Heart left ventricle (tissue), 13 donors: Measurements from ENCODE around the gene GMEB1.
"Not testable (repeated sequence)": the region's sequence is repeated elsewhere in the genome, so short reads cannot be mapped to it uniquely, and the experiment has no call there.

Experiments used
- POLR2A ChIP-seq, 2 donors: fragments of 450-650 bp; IDR thresholded peaks; one replicate each; pipeline ENCODE4 v1.6.1; 2017; ENCODE audit warnings: antibody characterized with exemption in 2 of 2, mild to moderate bottlenecking in 2 of 2, moderate library complexity in 2 of 2
- TF ChIP-seq, protein P1 (sequence below), 12 donors: fragments of 200-600 bp; sonication (generic) in 4 of 12; IDR thresholded peaks; one replicate each; pipeline versions ENCODE4 v1.5.0 to v1.8.0; 2018 to 2022; ENCODE audit warnings: antibody characterized with exemption in 12 of 12, mild to moderate bottlenecking in 5 of 12
- donor health status: ischemic (EF 13 %, LVEDD 7.1; RV severe dilation, severe dysfunction).
- donor health status: DM: no; HTN: yes; CAD: no.
- donor health status: DM: no; HTN: no; CAD: no.
- donor health status: ischemic (EF 25% LVEDD 6.9; RV normal size, moderate dysfunction).
- donor health status: ischemic (EF 25% LVEDD 5.7; RV mildly dilated, moderate dysfunction).
- donor health status: ischemic (EF 35%, LVEDD 5.7; RV mildly dilated, moderate dysfunction).
- donor health status: nonischemic (EF 11% LVEDD 7.7; RV severe dilation, severe dysfunction).
- donor health status: DM: yes; HTN: yes; CAD: no.
- donor health status: PGD.
- donor health status: ischemic (EF 29% LVEDD 5.4; RV normal size, mild dysfunction).
- donor health status: nonischemic (EF 23%, LVEDD 6.1; RV moderate dilation, normal function).

DNA sequence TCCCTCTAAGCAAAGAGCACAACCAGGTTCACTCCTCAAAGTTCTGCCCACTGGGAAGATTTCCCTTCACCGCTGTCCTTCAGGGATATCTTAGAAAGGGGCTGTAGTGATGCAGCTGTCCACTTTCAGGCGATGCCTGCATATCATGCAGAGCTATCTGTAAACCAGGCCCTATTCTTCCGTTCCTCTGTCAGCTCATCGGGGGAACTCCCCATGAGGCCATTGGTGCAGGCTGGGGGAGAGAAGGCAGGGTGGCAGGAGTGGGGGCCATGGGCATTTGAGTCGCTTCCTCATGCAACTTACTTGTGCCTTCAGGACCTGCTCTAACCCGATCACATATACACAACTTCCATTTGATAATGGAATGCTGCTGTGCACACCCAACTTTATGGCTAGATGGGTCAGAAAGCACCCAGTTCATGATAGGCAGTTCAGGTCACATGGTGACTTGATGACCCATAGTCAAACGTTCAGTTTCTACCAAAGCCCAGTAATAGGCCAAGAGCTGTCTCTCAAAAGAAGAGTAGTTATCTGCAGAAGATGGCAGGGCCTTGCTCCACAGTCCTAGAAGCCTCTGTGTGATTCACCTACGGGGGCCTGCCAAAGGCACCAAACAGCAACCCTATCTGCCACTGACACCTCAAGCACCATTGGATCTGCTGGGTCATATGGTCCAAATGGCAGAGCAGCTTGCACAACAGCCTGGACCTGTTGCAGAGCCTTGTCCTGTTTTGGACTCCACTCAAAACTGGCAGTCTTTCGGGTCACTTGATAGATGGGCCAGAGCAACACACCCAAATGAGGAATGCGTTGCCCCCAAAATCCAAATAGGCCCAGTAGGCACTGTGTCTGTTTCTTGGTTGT, 12.9 kb upstream of the GMEB1 start:
- TF ChIP-seq POLR2A (IDR thresholded peaks at IDR 0.05) = not testable (repeated sequence)
- TF ChIP-seq, protein P1, sequence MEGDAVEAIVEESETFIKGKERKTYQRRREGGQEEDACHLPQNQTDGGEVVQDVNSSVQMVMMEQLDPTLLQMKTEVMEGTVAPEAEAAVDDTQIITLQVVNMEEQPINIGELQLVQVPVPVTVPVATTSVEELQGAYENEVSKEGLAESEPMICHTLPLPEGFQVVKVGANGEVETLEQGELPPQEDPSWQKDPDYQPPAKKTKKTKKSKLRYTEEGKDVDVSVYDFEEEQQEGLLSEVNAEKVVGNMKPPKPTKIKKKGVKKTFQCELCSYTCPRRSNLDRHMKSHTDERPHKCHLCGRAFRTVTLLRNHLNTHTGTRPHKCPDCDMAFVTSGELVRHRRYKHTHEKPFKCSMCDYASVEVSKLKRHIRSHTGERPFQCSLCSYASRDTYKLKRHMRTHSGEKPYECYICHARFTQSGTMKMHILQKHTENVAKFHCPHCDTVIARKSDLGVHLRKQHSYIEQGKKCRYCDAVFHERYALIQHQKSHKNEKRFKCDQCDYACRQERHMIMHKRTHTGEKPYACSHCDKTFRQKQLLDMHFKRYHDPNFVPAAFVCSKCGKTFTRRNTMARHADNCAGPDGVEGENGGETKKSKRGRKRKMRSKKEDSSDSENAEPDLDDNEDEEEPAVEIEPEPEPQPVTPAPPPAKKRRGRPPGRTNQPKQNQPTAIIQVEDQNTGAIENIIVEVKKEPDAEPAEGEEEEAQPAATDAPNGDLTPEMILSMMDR (IDR thresholded peaks at IDR 0.05) = not testable (repeated sequence)
